Spinal cord (tissue), 10 donors: ENCODE results near the gene AGPAT2. TPM values are rescaled to one million over a fixed set of nuclear protein-coding genes. Genes with fewer than 3 reads are reported as not detected.

ENCODE experiments used
- DNase-seq, 6 donors: peaks; one replicate each; pipeline versions ENCODE4 v3.0.0 to v3.0.0-alpha.2; 2013 to 2015; ENCODE audit warnings: low spot score in 6 of 6, low read depth in 4 of 6
- H3K27ac ChIP-seq: one replicate; pipeline ENCODE4 v1.5.1; 2013; ENCODE audit warnings: low read depth, low read length, control low read depth
- H3K27me3 ChIP-seq: one replicate; pipeline ENCODE4 v1.6.1; 2013; ENCODE audit warnings: low read length; ENCODE audit not compliant: control insufficient read depth, insufficient read depth
- H3K36me3 ChIP-seq: one replicate; pipeline ENCODE4 v1.6.1; 2013; ENCODE audit warnings: low read length; ENCODE audit not compliant: control insufficient read depth, insufficient read depth
- H3K4me1 ChIP-seq: one replicate; pipeline ENCODE4 v1.6.1; 2013; ENCODE audit warnings: low read length; ENCODE audit not compliant: control insufficient read depth, insufficient read depth
- H3K4me3 ChIP-seq: one replicate; pipeline ENCODE4 v1.5.1; 2013; ENCODE audit warnings: low read depth, low read length, control low read depth
- H3K9me3 ChIP-seq: one replicate; pipeline ENCODE4 v1.6.1; 2013; ENCODE audit warnings: low read length; ENCODE audit not compliant: control insufficient read depth, insufficient read depth
- WGBS: methylation state at CpG from one replicate; pipeline ENCODE4 v1.1.5; 2013; ENCODE audit warnings: missing lambda C conversion rate; ENCODE audit not compliant: insufficient coverage; 5-methylcytosine and 5-hydroxymethylcytosine counted together
- polyA plus RNA-seq, 2 donors: library from polyadenylated mRNA; unstranded; fragments of 120-200 nt; gene quantifications; one replicate each; pipeline ENCODE4 v1.2.1, GENCODE V29; 2013; ENCODE audit not compliant: insufficient read length in 2 of 2
- total RNA-seq, 2 donors: library from RNA; depleted of rRNA in 1 of 2; stranded (reverse); fragments of 120-200 nt in 1 of 2; fragments of >200 nt in 1 of 2; gene quantifications; one replicate each; pipeline versions ENCODE4 v1.2.3 to v1.2.4, GENCODE V29; 2013 to 2014
- donor health status: healthy.

The AGPAT2 gene
- total and polyA plus RNA-seq, 4 donors = 8.7 to 14.3 (median 10.1) TPM

- H3K4me1 ChIP-seq = peaks cover 32% of the 10 kb centered on the region
- H3K27ac ChIP-seq = no peak overlapping the region
- peaks cover 26% of the 10 kb centered on the region for H3K27me3 ChIP-seq
- peaks cover 16% of the 10 kb centered on the region for H3K36me3 ChIP-seq
- WGBS = 79% methylated on average over 15 of the region's 15 CpGs
- no peak for DNase-seq
- H3K9me3 ChIP-seq = no peaks in the 10 kb centered on the region
- H3K4me3 ChIP-seq = no peak overlapping the region
Measured at GRCh38 chr9:136684339-136684738, 2.9 kb downstream of the AGPAT2 start.

- peaks cover 16% of the 10 kb centered on the region for H3K36me3 ChIP-seq
- H3K27me3 ChIP-seq = peaks cover 26% of the 10 kb centered on the region
- WGBS = 92% methylated on average over 14 of the region's 14 CpGs
- no peaks in the 10 kb centered on the region for H3K9me3 ChIP-seq
- H3K27ac ChIP-seq = no peak overlapping the region
- no peak overlapping the region for H3K4me3 ChIP-seq
- no peak for DNase-seq
- H3K4me1 ChIP-seq = peaks cover 37% of the 10 kb centered on the region
Measured at GRCh38 chr9:136683755-136684154, 3.5 kb downstream of the AGPAT2 start.

- Histone ChIP-seq H3K27me3 (peaks cover 26% of the 10 kb centered on the region), H3K9me3 (no peaks in the 10 kb centered on the region), H3K4me3 (no peak overlapping the region), H3K4me1 (peaks cover 37% of the 10 kb centered on the region), H3K27ac (no peak overlapping the region), H3K36me3 (peaks cover 16% of the 10 kb centered on the region)
- no peak for DNase-seq
- 92% methylated on average over 15 of the region's 16 CpGs for WGBS
Measured at GRCh38 chr9:136683173-136683745, 4.0 kb downstream of the AGPAT2 start.

DNA sequence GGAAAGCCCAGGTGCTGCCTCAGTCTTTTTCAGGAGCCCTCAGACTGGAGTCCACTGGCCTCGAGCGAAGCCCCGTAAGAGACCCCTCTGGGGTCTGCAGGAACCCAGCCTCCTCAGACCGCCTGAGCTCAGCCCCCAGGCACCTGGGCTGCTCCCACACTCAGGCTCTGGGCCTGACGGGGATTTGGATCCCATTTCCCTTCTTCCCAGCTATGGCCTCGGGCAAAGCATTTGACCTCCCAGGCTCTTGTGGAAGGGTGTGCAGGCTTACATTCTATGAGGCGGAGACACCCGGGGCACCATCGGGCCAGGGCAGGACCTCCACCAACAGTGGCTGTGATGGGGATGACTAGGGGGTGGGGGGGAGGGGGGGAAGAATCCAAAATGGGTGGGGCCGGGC lies 4.5 kb downstream of the AGPAT2 start:
- Histone ChIP-seq H3K27ac (no peak overlapping the region), H3K27me3 (peaks cover 22% of the 10 kb centered on the region), H3K4me3 (no peak overlapping the region), H3K9me3 (no peaks in the 10 kb centered on the region), H3K36me3 (peaks cover 16% of the 10 kb centered on the region), H3K4me1 (peaks cover 31% of the 10 kb centered on the region)
- WGBS = 89% methylated on average over 4 of the region's 10 CpGs
- no peak for DNase-seq

DNA sequence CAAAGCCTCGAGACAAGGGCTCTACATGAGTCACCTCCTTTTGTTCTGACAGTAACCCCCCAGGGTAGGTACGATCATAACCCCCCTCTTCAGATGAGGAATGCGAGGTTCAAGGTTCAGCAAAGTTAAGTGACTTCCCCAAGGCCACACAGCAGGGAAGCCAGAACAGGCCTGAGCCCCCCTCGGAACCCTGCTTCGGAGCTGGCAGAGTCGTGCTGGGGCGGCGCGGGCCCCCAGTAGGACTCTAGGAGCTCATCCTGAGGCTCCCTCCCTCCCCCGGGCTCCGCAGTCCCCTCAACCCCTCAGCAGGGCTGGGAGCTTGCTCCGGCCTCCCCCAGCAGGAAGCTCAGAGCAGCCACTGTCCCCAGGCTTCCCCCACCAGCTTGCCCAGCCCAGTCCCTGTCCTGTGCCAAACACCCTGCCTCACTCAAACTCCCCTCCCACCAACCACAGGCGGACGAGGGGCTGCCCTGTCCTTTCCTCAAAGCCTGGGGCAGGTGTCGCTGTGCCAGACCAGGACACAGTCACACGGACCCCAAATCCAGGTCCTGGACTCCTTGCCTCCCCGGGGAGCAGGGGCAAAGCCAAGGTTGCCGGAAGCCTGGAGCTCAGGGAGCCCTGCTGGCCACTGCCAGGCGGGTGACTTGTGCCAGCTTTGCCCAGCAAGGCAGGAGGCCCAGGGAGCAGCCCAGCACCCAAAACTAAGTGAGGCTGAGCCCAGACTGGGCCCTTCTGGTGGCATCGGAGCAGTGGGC lies 5.1 kb downstream of the AGPAT2 start:
- WGBS = 80% methylated on average over 20 of the region's 20 CpGs
- peaks cover 29% of the 10 kb centered on the region for H3K4me1 ChIP-seq
- H3K27me3 ChIP-seq = peaks cover 22% of the 10 kb centered on the region
- H3K9me3 ChIP-seq = no peaks in the 10 kb centered on the region
- H3K27ac ChIP-seq = no peak overlapping the region
- peaks cover 18% of the 10 kb centered on the region for H3K36me3 ChIP-seq
- DNase-seq = no peak
- no peak overlapping the region for H3K4me3 ChIP-seq

- Histone ChIP-seq H3K4me3 (no peak overlapping the region), H3K9me3 (no peaks in the 10 kb centered on the region), H3K27me3 (peaks cover 14% of the 10 kb centered on the region), H3K4me1 (peaks cover 21% of the 10 kb centered on the region), H3K27ac (no peak overlapping the region), H3K36me3 (peaks cover 28% of the 10 kb centered on the region)
- WGBS = 91% methylated on average over 12 of the region's 17 CpGs
- no peak for DNase-seq
Measured at GRCh38 chr9:136681029-136681428, 6.2 kb downstream of the AGPAT2 start.

DNA sequence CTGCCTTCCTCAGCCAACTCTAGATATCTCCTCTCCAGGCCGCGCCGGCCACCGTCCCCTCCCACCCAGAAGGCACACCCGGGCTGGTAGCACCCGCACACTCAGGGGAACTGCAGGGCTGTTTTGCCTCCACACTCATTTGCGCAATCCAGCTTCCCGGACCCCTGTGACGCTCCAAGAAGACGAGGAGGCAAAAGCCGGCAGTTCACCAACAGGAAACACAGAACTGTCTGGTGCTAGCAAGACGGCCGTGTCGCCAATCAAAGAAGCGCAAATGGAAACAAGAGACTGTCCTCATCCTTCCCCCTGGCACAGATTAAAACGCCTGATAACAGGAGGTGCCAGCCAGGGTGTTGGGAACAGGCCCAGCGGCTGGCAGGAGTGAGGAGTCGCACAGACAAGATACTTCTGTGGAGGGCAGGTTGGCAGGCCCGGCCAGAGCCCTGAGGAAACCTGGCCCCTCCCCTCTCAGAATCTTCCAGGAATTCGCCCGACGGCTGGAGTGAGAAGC lies 7.8 kb downstream of the AGPAT2 start:
- Histone ChIP-seq H3K4me1 (peaks cover 10% of the 10 kb centered on the region), H3K27ac (no peak overlapping the region), H3K27me3 (peaks cover under 1% of the 10 kb centered on the region), H3K36me3 (peaks cover 33% of the 10 kb centered on the region), H3K4me3 (no peak overlapping the region), H3K9me3 (no peaks in the 10 kb centered on the region)
- peak in 1 of 6 donors; percentile 34 for DNase-seq
- WGBS = 68% methylated on average over 11 of the region's 22 CpGs

- Histone ChIP-seq H3K27ac (no peak overlapping the region), H3K9me3 (no peaks in the 10 kb centered on the region), H3K36me3 (peaks cover 39% of the 10 kb centered on the region), H3K4me1 (peaks cover 10% of the 10 kb centered on the region), H3K27me3 (no peaks in the 10 kb centered on the region), H3K4me3 (no peak overlapping the region)
- 88% methylated on average over 5 of the region's 6 CpGs for WGBS
- no peak for DNase-seq
Measured at GRCh38 chr9:136678624-136679023, 8.6 kb downstream of the AGPAT2 start.

DNA sequence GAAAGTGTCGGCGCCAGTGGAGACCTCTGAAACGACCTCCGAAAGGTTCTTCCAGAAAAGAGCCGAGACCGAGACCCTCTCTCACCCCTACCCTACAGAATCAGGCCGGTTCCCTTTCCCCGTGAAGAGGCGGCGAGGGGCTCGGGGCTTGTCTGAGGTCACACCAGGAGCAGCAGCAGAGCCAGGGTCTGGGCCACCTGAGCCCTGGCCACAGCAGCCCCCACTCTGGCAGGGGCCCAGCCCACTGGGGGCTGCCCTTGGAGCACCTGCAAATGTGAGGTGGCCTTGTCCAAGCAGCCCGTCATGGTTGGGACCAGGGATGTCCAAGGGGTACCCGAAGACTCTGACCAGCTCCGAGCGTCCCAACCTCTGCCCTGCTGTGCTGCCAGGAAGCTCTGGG lies 9.2 kb downstream of the AGPAT2 start:
- WGBS = 91% methylated on average over 15 of the region's 15 CpGs
- H3K9me3 ChIP-seq = no peaks in the 10 kb centered on the region
- H3K4me3 ChIP-seq = no peak overlapping the region
- DNase-seq = no peak
- H3K4me1 ChIP-seq = peaks cover 10% of the 10 kb centered on the region
- no peaks in the 10 kb centered on the region for H3K27me3 ChIP-seq
- H3K36me3 ChIP-seq = peaks cover 42% of the 10 kb centered on the region
- H3K27ac ChIP-seq = no peak overlapping the region
